HepG2 (cell line): Measurements from ENCODE around the gene POLR3E. TPM values are rescaled to one million over a fixed set of nuclear protein-coding genes. Genes with fewer than 3 reads are reported as not detected.

Experiments
- ATAC-seq: fragments of 200-7000 bp; cut with Tn5 transposase; 3 replicates; pipeline ENCODE4 v1.9.1; 2020; ENCODE audit warnings: mild to moderate bottlenecking, moderate library complexity
- BruUV-seq: library from RNA; stranded (reverse); fragments of 400-500 nt; replicated peaks from 2 replicates; lab custom pipeline; 2021; lab: Mats Ljungman, UMichigan
- CTCF ChIA-PET: fragments of 300-600 bp; formaldehyde crosslinking; extraction: SDS; loops from one replicate; lab custom pipeline; 2021; ENCODE audit warnings: low total read pairs, inconsistent platforms, low intra/inter-chr PET ratio; lab: Yijun Ruan, JAX
- POLR2A ChIA-PET: fragments of 350-600 bp; sonication (Branson Sonifier 250); formaldehyde crosslinking; loops from one replicate; lab custom pipeline; 2020; ENCODE audit warnings: antibody characterized with exemption, inconsistent platforms; lab: Yijun Ruan, JAX
- DNase-seq: peaks from one replicate; pipeline ENCODE4 v3.0.0-alpha.2; 2015; ENCODE audit warnings: low spot score
- FAIRE-seq: peaks from 3 replicates; lab custom pipeline; 2011; peaks lifted over from hg19 to GRCh38; lab: Jason Lieb, UNC
- H2AFZ ChIP-seq: one replicate; pipeline ENCODE4 v1.6.1; 2011; ENCODE audit warnings: low read length, inconsistent platforms
- H3K27ac ChIP-seq: fragments of 300-600 bp; 3 replicates; pipeline ENCODE4 v1.8.0; 2011; ENCODE audit warnings: mixed run types, mild to moderate bottlenecking, mixed read lengths, low read length, inconsistent platforms; ENCODE audit not compliant: insufficient read depth; ENCODE audit errors: extremely low read length
- H3K27me3 ChIP-seq, 2 experiments: fragments of 200-600 bp in 1 of 2; 2 replicates in 1 of 2; 3 replicates in 1 of 2; pipeline versions ENCODE4 v1.6.0 to v1.8.0; 2011; ENCODE audit warnings: low read length in 2 of 2, mild to moderate bottlenecking in 2 of 2, moderate library complexity in 2 of 2, inconsistent platforms in 1 of 2; ENCODE audit not compliant: insufficient read depth in 2 of 2, control insufficient read depth in 1 of 2
- H3K36me3 ChIP-seq, 2 experiments: fragments of 200-600 bp in 1 of 2; replicated peaks in 1 of 2; 2 replicates in 1 of 2; 3 replicates in 1 of 2; pipeline versions ENCODE4 v1.5.1 to v1.8.0; 2011; ENCODE audit warnings: low read length in 2 of 2, inconsistent platforms in 1 of 2; ENCODE audit not compliant: insufficient read depth in 2 of 2, control insufficient read depth in 1 of 2
- H3K4me1 ChIP-seq: 2 replicates; pipeline ENCODE4 v1.5.1; 2012; ENCODE audit warnings: low read length, inconsistent platforms; ENCODE audit not compliant: insufficient read depth
- H3K4me2 ChIP-seq: 2 replicates; pipeline ENCODE4 v1.6.0; 2011; ENCODE audit warnings: low read depth, low read length, inconsistent platforms
- H3K4me3 ChIP-seq, 3 experiments: fragments of 200-600 bp in 1 of 3; sonication (generic), shearing (Covaris generic) in 1 of 3; replicated peaks in 1 of 3; 2 replicates each; pipeline ENCODE4 v1.5.1; 2011 to 2016; ENCODE audit warnings: low read length in 3 of 3, inconsistent platforms in 2 of 3, low read depth in 2 of 3, mild to moderate bottlenecking in 2 of 3, control low read depth in 1 of 3, mixed read lengths in 1 of 3; ENCODE audit not compliant: insufficient read depth in 1 of 3
- H3K79me2 ChIP-seq: one replicate; pipeline ENCODE4 v1.6.1; 2011; ENCODE audit warnings: low read length, inconsistent platforms; ENCODE audit not compliant: insufficient read depth
- H3K9ac ChIP-seq: 2 replicates; pipeline ENCODE4 v1.6.0; 2011; ENCODE audit warnings: mild to moderate bottlenecking, low read depth, low read length, inconsistent platforms; ENCODE audit not compliant: insufficient read depth
- H3K9me3 ChIP-seq: 2 replicates; pipeline ENCODE4 v1.5.1; 2012; ENCODE audit warnings: mild to moderate bottlenecking, low read length
- H4K20me1 ChIP-seq: 2 replicates; pipeline ENCODE4 v1.6.0; 2011; ENCODE audit warnings: inconsistent platforms, mild to moderate bottlenecking, low read length, moderate library complexity; ENCODE audit not compliant: insufficient read depth
- AHDC1 ChIP-seq: sonication (generic); formaldehyde crosslinking; IDR thresholded peaks from 2 replicates; pipeline ENCODE4 v1.5.1; 2020; ENCODE audit warnings: mild to moderate bottlenecking, missing genetic modification reagents, borderline replicate concordance
- RAD51 ChIP-seq: fragments of 450-650 bp; IDR thresholded peaks from 2 replicates; pipeline ENCODE4 v1.6.1; 2016; ENCODE audit warnings: borderline replicate concordance
- RBM22 ChIP-seq: fragments of 200-400 bp; formaldehyde crosslinking; optimal IDR thresholded peaks from 2 replicates; pipeline ENCODE3; 2017; ENCODE audit warnings: mild to moderate bottlenecking, low read length, moderate library complexity
- THRA ChIP-seq: sonication (generic); formaldehyde crosslinking; IDR thresholded peaks from 2 replicates; pipeline ENCODE4 v1.4.0; 2020; ENCODE audit warnings: missing genetic modification reagents, borderline replicate concordance
- ZNF431 ChIP-seq: sonication (generic); formaldehyde crosslinking; IDR thresholded peaks from 2 replicates; pipeline ENCODE4 v1.9.0; 2022; ENCODE audit warnings: missing genetic modification reagents, low read depth, mild to moderate bottlenecking, borderline replicate concordance
- ZNF564 ChIP-seq: sonication (generic); formaldehyde crosslinking; IDR thresholded peaks from 2 replicates; pipeline ENCODE4 v1.8.1; 2023; ENCODE audit warnings: mild to moderate bottlenecking, missing genetic modification reagents
- WGBS: methylation state at CpG from one replicate; pipeline ENCODE4 v1.1.6; 2017; ENCODE audit warnings: low lambda C conversion rate; 5-methylcytosine and 5-hydroxymethylcytosine counted together
- in situ Hi-C: cut with HindIII; loops from 2 replicates; pipeline ENCODE4 v1.10.0; 2017; ENCODE audit warnings: low pct_unique_long_range_greater_than_20kb; ENCODE audit not compliant: extremely low pct_ligation_motif_present
- intact Hi-C: fragments of 100-400 bp; cut with micrococcal nuclease; formaldehyde crosslinking; loops from one replicate; pipeline ENCODE4 v1.10.0; 2022; ENCODE audit not compliant: unreplicated experiment
- polyA plus RNA-seq, 8 experiments: library from polyadenylated mRNA; depleted of rRNA in 3 of 8; stranded (reverse) in 7 of 8; unstranded in 1 of 8; fragments of >200 nt; fragmentation: Illumina TruSeq in 4 of 8; extraction: Trizol in 4 of 8; gene quantifications; 2 replicates each; pipeline versions ENCODE4 v1.2.1 to v1.2.3, GENCODE V29; 2011 to 2016; ENCODE audit warnings: low read depth in 4 of 8, missing spikeins in 1 of 8, mixed read lengths in 1 of 8; ENCODE audit not compliant: insufficient read depth in 1 of 8
- total RNA-seq, 5 experiments: library from RNA; depleted of rRNA; stranded (reverse); fragments of >200 nt; fragmentation: Illumina TruSeq; extraction: Trizol; gene quantifications; 2 replicates each; pipeline ENCODE4 v1.2.3, GENCODE V29; 2016; ENCODE audit warnings: low read depth in 1 of 5

The POLR3E gene
- total and polyA plus RNA-seq, 2 of the 13 experiments (the other 11 are each of a cell fraction or from before 2014, with no cell fraction given) = 135 to 262 TPM

GRCh38 chr16:22282254-22282892 is 14.8 kb upstream of the POLR3E start:
- CTCF ChIA-PET = no interaction called here

More at GRCh38 chr16:22282254-22282892, 14.8 kb upstream of the POLR3E start:
- H3K79me2 ChIP-seq = no peaks in the 10 kb centered on the region
- ATAC-seq (no peak), DNase-seq (no peak), FAIRE-seq (no peak)
- in situ Hi-C loops = no loop called here
- H3K9me3 ChIP-seq = no peaks in the 10 kb centered on the region
- H3K27ac ChIP-seq = no peak overlapping the region
- H2AFZ ChIP-seq = no peak overlapping the region
- TF ChIP-seq ZNF564 (CRISPR knock-in tag) (peak; percentile 98), THRA (CRISPR knock-in tag) (peak; percentile 58; the same call in 1 of the 2 replicates), AHDC1 (no peak), ZNF431 (CRISPR knock-in tag) (no peak), RAD51 (no peak), RBM22 (peak; percentile 22)
- H3K4me3 ChIP-seq = no peak overlapping the region
- no TSS peak for BruUV-seq
- no peaks in the 10 kb centered on the region; the same call in 1 of the 2 replicates for H3K4me1 ChIP-seq
- H3K27me3 ChIP-seq = no peaks in the 10 kb centered on the region
- no peaks in the 10 kb centered on the region for H4K20me1 ChIP-seq
- 92% methylated on average over 5 of the region's 5 CpGs for WGBS
- H3K9ac ChIP-seq = no peak overlapping the region
- peaks cover 12 to 65% of the 10 kb centered on the region in 2 experiments for H3K36me3 ChIP-seq
- intact Hi-C loops = loop anchor here (10.0 kb wide), 1 partner anchor 48 kb away; no protein-coding TSS in a partner anchor
- no peak overlapping the region for H3K4me2 ChIP-seq
- POLR2A ChIA-PET = no interaction called here
